Esophagus mucosa (tissue), 1 donor: Measurements from ENCODE around the gene PREX1. TPM values are rescaled to one million over a fixed set of nuclear protein-coding genes. Genes with fewer than 3 reads are reported as not detected.
A peak's percentile ranks its signal among the peaks of the same experiment; 100 is the strongest.
"Not testable (repeated sequence)": the region's sequence is repeated elsewhere in the genome, so short reads cannot be mapped to it uniquely, and the experiment has no call there.

Experiments used
- ATAC-seq: fragments of 200-7000 bp; cut with Tn5 transposase; one replicate; pipeline ENCODE4 v1.9.1; 2020
- total RNA-seq: library from RNA; stranded (reverse); gene quantifications from one replicate; pipeline ENCODE4 v1.2.4, GENCODE V29; 2023
- donor health status: DM: yes; HTN: yes; CAD: no.

PREX1 gene
- total RNA-seq, 1 donor from 2014 or later = 2.7 TPM

DNA sequence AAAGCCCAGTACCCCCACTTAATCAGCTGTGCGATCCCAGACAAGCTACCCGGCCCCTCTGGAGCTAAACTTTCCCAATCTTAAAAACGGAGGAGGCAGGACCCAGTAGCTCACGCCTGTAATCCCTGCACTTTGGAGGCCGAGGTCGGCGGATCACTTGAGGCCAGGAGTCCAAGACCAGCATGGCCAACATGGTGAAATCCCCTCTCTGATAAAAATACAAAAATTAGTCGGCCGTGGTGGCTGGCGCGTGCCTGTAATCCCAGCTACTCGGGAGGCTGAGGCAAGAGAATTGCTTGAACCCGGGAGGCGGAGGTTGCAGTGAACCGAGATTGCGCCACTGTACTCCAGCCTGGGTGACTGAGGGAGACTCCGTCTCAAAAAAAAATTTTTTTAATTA lies 1.3 kb downstream of the PREX1 start:
- ATAC-seq = not testable (repeated sequence)

DNA sequence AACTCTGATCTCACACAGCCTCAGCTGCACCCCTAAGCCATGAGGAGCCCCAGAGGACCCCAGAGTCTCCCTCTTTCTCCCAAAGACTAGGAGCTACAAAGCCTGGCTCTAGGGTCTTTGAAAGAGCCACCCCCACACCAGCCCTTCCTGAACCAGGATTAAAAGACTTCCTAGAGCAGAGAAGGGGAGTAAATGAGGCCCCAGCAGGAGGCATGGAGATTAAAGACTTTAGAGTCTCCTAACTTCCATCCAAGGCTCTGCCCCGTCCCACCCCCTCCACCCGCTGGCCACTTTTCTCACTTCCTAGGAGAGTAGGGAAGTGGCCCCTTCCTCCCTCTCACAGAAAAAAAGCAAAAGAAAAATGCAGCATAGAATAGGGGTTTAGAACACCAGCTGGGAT lies 1.7 kb downstream of the PREX1 start:
- no peak for ATAC-seq

DNA sequence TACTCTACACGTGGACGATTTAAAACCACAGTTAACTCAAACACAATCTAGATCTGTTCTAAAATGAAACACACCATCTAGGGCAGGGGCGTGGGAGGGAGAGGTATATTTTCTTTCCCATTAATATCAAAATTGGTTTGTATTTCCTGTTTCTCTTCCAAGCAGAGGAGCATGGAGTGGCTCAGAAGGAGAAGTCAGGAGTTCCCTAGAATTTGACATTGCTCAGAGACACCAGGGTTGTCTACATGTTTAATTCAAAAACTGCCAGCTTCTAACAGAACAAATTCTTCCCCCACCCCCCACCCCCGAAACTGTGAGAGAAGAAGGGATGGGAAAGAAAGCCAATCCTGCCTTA lies 2.3 kb downstream of the PREX1 start:
- ATAC-seq = no peak

DNA sequence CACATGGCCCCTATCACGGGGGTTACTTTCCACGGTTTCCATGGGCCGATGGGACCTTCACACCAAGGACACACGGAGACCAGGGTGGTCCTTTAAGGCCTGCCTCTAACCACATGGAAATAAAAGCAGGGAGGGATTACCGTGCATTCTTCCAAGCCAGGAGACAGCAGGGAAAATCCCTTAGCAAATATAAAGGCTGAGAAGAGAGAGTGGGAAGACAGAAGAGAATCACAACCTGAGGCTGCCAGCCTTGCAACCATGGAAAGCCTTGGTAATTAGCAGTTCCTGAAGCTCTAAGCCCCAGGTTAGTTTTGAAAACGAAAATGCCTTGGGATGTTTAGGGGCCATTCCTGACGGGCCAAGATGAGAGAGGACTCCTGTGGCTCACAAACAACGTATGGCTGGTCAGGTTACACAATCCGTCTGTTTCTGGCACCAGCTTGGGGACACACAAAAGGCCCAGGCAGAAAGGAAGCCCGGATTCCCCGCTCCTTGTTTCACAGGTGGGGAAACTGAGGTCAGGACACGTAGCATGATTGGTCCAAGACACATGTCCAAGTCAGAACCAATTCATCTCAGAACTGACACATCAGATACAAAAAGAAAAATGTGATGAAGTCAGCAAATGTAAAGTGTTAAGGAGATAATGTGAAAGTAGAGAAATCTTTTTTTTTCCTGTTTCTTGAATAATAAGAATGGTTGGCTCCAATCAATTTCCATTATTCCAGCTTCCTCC lies 2.8 kb downstream of the PREX1 start:
- ATAC-seq = no peak

DNA sequence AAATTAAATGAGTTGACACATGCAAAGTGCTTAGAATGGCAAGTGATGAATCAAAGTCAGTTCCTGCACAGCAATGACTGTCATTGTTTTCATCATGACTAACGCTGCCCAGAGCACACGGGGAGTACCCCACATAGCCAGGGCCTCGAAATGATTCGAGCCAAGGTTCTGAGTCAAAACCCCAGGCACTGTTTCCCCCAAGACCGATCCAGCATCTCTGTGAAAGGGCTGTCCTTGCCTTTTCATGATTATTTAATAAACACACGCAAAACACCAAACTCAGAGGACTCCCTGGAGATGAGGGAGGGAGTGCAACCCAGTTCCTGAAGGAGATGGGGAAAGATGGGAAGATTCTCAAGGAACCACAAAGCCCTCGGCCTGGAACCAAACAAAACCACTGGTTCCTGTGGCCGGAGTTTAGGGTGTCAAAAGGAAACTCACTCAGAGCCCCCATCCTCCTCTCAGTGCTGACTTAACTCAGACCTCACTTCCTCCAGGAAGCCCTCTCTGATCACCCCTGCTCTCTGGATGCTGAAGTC lies 3.8 kb downstream of the PREX1 start:
- no peak for ATAC-seq

DNA sequence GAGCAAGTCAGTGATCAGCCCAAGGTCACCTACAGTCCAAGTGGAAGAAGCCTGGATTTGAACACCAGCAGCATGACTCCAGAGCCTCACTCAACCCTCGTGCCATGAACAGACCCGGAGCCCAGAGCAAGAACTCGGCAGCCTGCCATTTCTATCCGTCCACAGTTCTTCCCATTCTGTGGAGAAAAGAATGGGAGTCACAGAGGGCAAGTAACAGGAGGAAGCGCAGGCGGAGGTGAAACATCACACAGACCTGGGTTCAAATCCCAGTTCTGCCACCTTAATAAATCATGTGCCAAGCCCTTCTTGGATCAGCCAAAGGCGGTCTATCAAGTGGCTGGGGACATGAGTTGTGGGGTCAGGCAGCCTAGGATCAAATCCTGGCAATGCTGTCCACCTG lies 4.3 kb downstream of the PREX1 start:
- no peak for ATAC-seq

DNA sequence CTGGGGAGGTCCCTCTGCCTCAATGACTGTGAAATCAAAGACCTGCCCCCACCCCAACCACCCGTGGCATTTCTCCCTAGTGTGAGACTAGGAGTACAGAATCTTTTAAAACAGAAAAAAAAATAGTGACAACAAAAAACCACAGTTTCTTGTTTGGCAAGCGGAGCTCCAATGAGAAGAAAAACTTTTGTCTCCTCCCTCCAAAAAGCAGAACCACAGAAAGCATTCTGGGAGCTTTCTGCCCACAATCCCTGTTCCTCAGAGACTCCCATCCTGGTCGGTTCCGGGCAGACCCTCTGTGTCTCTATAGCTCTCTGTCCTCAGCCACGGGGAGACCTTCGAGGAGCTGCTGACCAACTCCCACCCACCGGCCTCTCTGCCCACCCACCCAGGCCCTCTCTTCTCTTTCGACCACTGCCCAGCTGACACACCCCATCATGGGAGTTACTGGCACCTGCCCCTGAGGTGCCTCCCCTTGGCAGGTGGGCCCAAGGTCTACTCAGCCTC lies 4.9 kb downstream of the PREX1 start:
- no peak for ATAC-seq

DNA sequence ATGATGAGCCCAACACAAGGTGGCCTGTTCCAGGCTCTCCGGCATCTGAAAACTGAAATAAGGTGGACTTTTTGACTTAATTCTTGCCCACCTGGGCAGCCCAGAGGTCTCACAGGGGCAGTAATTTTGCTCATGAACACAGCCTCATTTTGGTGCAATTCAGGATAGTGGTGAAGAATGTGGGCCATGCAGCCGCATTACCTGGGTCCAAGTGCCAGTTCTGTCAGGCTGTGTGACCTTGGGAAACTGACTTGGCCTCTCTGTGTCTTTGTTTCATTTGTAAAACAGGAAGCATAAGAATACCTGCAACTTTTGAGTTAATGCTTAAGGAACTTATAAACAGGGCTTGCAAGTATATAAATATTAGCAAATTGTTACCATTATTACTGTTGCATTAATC lies 5.6 kb downstream of the PREX1 start:
- ATAC-seq = no peak

DNA sequence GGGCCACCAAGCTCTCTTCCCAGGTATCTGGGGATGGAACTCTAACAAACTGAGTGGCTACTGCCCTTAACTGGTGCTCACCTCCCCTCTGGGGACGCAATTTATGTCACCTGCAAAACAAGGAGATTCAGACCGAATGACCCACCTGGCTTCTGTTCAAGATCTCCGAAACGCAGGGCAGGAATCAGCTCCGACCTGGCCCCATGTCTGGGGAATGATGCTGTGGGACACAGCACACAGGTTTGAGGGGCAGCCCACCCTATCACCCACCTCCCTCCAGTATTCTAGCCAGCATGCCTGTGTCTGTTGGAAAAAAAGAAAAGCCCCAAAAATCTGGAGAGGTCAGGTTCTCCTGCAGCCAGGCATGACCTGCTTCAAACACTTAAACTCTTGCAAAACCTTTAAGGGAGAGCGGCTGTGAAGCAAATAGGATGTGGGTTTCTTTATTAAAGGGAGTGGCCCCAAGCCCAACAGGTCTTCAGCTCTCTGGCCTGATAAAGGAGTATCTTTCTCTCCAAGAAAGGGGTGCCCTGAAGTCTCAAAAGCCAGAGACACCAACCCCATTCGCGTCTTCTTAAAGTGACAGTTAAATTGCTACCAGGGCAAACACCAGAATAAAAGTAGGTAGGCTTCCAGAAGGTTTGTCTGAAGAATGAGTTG lies 6.4 kb downstream of the PREX1 start:
- ATAC-seq = no peak

DNA sequence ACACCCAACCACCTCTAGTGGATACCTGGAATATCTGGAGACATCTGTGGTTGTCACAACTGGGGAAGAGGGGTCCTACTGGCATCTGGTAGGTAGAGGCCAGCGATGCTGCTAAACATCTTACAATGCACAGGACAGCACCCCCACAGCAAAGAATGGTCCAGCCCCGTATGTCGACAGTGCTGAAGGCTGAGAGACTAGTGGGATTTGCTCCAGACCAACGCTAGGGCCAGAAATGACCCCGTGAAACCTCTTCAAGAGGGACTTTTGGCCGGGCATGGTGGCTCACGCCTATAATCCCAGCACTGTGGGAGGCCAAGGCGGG lies 7.2 kb downstream of the PREX1 start:
- no peak for ATAC-seq

DNA sequence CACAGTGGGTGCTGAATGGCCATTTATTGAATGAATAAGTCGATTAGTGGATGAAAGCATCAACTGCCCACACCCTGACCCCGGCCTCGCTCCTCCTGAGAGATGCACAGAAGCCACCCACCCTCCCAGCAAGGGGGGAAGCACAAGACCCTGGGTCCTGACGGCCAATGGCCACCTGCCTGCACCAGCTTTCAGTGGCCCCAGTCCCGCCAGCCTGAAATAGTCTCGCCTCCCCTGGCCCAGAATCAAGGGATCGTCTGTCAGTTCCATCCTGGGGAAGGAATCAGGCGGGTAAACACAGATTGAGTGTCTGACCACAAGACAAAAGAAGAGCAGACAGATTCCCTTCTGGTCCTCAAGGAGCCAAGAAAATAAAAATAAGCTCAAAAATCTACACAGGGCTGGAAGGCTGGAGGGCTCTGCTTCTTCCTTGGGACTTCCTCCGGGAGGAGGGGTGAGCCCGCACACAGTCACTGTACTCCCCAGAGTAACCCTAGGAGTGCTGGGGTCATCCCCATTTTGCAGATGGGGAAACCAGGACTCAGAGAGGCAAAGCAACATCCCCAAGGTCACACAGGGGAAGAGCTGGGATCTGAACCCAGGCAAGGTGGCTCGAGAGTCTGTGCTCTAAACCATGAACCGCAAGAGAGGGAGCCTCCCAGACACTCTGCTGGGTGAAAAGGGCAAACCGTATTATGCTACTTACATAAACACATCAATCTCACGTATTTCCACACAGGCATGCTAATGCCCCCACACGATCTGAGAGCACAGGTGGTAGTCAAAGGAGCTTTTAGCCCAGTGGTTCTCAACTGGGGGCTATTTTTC lies 7.8 kb downstream of the PREX1 start:
- ATAC-seq = no peak

DNA sequence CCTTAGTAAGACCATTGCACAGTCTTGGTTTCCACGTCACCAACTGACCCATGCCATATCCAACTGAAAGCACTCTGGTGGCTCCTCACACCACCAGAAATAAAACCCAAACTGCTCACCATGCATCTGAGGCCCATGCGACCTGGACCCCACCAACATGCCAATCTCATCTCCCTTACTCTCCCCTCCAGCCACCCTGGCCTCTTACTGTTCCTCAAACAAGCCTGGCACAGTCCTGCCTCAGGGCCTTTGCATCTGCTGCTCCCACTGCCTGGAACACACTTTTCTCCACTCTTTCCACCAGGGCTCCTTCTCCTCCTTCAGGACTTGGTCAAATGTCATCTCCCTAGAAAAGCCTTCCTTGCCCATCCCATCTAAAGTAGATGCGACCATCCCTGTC lies 8.7 kb downstream of the PREX1 start:
- no peak for ATAC-seq

DNA sequence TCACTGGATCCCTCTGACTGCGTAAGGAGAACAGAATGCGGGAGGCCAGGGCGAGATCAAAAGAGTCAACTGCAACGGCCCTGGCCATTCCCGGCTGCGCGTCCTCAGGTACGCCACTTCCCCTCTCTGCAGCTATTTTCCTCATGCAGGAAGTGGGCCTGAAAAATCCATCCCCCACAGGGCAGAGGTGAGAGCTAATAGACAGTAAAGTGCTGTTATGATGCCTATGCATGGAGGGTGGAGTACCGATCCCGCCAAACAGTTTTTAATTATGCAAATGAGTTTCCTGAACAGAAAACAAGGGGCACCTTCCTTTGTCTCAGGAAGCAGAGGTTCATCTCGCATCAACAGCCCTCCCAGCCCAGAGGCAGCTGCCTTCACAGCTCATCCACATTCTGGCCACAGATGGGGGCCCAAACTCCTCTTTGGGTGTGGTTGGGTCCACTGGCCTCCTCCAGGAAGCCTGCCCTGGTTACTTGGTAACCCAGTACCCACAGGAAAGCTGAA lies 9.3 kb downstream of the PREX1 start:
- ATAC-seq = peak; percentile 44

DNA sequence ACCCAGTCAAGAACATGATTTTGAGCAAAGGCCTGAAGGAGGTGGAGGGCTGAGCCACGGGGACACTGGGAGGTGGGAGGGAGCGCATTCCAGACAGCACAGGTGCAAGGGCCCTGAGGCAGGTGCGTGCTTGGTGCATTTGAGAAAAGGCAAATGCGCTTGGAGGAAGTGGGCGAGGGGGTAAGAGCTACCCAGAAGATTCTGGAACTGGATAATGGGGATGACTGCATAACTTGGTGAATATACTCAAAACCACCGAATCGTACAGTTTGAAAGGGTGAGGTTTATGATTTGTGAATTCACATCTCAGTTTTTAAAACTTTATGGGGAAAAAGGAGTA lies 9.8 kb downstream of the PREX1 start:
- ATAC-seq = no peak

DNA sequence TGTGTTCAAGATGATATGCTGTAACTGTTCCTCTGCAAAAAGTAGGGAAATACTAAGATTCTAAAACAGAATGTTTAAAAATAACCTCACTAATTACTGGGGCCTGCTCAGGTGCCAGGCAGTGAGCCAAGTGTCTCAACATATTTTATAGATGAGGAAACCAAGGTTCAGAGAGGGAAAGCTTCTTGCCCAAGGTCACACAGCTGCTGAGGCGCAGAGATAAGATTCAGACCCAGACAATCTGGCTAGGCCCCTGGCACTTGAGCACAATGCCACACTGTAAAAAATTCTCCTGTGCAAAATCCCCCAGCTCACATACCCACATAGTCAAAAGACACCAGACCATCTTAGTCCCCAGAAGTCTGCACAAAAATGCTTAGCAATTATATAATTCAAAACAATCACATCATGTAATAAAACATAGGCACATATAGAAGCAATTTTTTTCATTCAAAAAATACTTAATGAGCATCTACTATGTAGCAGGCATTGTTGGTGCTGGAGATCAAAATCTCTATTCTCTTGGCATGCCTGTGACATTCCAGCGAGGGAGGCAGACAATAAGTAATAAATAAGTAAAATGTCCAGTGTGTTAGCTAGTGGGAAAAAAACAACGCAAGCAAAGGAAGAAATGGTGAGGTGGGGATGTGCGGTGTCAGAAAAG lies 10.3 kb downstream of the PREX1 start:
- no peak for ATAC-seq

DNA sequence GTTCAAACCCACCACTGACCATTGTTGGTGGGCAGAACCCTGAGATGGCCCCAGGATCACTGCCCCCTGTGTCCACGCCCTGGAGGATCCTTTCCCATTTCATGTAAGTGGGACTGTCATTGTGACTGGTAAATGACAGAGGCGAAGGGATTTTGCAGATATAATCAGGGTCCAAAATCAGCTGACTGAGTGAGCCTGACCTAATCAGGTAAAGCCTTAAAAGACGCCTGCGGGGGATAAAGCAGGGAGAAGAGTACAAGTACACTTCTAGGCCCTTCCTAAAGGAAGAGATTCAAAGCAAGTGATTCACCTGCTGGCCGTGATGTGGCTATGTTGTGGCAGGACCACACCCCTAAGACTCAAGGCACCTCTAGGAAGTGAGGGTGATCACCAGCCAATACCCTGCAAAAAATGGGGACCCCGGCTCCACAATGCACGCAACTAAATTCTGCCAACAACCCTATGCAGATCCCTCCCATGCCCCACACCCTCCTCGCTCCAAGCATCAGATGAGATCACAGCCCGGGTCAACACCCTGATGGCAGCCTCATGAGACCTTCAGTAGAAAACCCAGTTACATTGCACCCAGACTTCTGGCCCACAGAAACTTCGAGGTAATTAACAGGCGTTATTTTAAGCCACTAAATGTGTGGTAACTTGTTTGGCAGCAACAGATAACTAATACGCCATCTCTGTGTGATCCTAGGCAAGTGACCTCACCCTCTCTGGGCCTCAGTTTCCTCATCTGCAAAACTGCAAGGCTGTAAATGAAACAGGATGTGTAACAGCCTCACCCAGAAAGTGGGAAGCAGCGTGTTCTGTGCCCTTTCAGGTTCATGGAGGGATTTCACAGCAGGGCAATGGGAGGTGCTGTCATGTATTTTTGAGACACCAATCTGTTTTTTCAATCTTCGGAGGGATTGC lies 11.3 kb downstream of the PREX1 start:
- ATAC-seq = peak; percentile 17

DNA sequence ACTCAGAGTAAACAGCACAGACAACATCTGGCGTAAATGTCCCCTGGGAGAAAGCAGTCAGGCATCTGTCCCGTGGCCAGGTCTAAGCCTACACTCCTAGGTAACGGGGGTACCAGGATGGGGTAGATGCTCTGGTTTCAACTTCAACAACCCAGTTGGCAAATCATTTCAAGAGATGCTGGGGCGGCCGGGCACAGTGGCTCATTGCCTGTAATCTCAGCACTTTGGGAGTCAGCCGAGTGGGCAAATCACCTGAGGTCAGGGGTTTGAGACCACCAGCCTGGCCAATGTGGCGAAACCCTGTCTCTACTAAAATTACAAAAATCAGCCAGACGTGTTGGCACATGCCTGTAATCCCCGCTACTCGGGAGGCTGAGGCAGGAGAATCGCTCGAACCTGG lies 12.3 kb downstream of the PREX1 start:
- no peak for ATAC-seq

DNA sequence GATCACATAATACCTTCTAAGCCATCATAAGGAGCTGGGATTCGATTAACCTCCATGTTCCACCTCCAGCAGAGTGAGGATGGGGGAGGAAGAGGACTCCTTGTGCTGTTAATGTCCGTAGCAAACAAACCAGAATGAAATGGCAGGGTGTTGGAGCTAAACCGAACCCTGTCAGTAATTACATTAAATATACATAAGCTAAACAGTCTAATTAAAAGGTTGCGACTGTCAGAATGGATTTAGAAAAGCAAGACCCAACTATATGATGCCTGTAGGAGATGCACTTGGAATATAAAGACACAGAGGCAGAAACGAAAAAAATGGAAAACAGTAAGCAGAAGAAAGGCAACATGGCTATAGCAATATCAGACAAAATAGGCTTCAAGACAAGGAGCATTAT lies 13.2 kb downstream of the PREX1 start:
- ATAC-seq = no peak

DNA sequence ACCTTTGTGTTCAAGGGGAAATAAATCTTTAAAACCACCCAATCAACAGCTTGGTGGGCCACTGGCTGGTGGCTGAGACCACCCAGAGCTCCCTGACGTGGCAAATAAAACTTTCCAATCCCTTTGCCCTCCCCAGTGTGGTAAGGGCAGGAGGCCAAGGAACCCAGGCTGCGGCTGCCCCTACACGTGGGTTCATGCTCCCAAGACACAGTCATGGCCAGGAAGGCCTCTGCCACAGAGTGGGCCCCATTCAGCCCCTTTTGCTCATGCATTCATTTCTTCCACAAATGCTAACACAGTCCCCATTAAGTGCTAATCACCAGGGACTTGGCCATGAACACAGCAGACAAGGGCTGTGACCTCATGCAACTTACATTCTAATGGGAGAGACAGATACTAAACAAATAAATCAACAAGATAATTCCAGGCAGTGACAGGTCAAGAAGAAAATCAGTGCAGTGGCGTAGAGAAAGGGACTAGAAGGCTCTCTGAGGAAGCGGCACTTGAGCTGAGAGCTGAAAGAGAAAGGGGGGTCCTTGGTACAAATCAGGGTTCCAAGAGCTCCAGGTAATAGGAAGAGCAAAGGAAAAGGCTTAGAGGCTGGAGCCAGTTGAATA lies 13.8 kb downstream of the PREX1 start:
- no peak for ATAC-seq

DNA sequence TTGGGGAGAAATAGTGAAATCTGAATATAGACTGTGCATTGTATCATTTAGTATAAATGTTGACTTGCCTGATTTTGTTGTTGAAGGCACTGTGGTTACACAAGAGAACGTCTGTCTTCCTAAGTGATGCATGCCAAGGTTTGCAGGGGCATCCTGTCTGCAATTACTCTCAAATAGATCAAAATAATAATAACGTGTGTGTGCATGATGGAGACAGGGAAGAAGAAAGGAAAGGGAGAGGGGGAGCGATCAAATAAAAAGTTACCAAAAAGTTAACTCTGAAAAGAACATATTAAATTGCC lies 14.4 kb downstream of the PREX1 start:
- ATAC-seq = no peak
